Amniotic epithelial cell (primary cell): ENCODE data around the gene MPPED2.

Source experiments
- DNase-seq: peaks from one replicate; pipeline ENCODE4 v3.0.0-alpha.2; 2010; ENCODE audit warnings: low read depth

Gene MPPED2

GRCh38 chr11:30360741-30361140 is 225.4 kb downstream of the MPPED2 start:
- DNase-seq, result no peak
